SU-DHL-6 (cell line): ENCODE results near the gene SLC16A12.

ENCODE experiments used
- CTCF ChIP-seq: fragments of 200-600 bp; sonication (generic); IDR thresholded peaks from one replicate; pipeline ENCODE4 v1.5.1; 2017; ENCODE audit warnings: antibody characterized with exemption, mild to moderate bottlenecking, low read length, moderate library complexity; ENCODE audit not compliant: insufficient read depth, poor library complexity, severe bottlenecking
- EZH2phosphoT487 ChIP-seq: fragments of 200-600 bp; sonication (generic), shearing (Covaris generic); conservative IDR thresholded peaks from 2 replicates; pipeline ENCODE4 v1.6.1; 2018; ENCODE audit warnings: mild to moderate bottlenecking, antibody characterized with exemption, low read length, moderate library complexity, mixed read lengths

- TF ChIP-seq CTCF (no peak), EZH2phosphoT487 (no peak)
These were observed 41.3 kb upstream of the SLC16A12 start for GRCh38 chr10:89576696-89577095.
